Neural progenitor cell (in vitro differentiated cells): Measurements from ENCODE around the gene HGD.

ENCODE experiments used
- CTCF ChIP-seq: fragments of 200-600 bp; sonication (generic); IDR thresholded peaks from 2 replicates; pipeline ENCODE4 v1.5.1; 2017; ENCODE audit warnings: antibody characterized with exemption, mild to moderate bottlenecking
- EZH2 ChIP-seq: fragments of 200-600 bp; sonication (generic); IDR thresholded peaks from 2 replicates; pipeline ENCODE4 v1.6.1; 2017; ENCODE audit warnings: antibody characterized with exemption, mild to moderate bottlenecking, moderate library complexity
- EZH2phosphoT487 ChIP-seq: fragments of 200-600 bp; sonication (generic); IDR thresholded peaks from 2 replicates; pipeline ENCODE4 v1.6.1; 2017; ENCODE audit warnings: antibody characterized with exemption

- TF ChIP-seq CTCF, result no peak
- no peak for TF ChIP-seq EZH2
- TF ChIP-seq EZH2phosphoT487, result no peak
Measured at GRCh38 chr3:120614765-120615164, 67.3 kb downstream of the HGD start.
